HEK293 (cell line): ENCODE results near the gene COL11A2.

Source experiments
- CTCF ChIA-PET: fragments of 350-600 bp; formaldehyde crosslinking; extraction: SDS; loops from one replicate; lab custom pipeline; 2021; ENCODE audit warnings: antibody characterized with exemption; lab: Yijun Ruan, JAX
- POLR2A ChIA-PET: fragments of 300-600 bp; formaldehyde crosslinking; extraction: SDS; loops from one replicate; lab custom pipeline; 2020; ENCODE audit warnings: antibody characterized with exemption, inconsistent platforms; lab: Yijun Ruan, JAX
- H3K27ac ChIP-seq: fragments of 200-500 bp; sonication (Bioruptor generic); 2 replicates; pipeline ENCODE4 v1.5.1; 2014; ENCODE audit warnings: low read depth, low read length, control low read depth, inconsistent platforms; ENCODE audit errors: extremely low read depth
- H3K36me3 ChIP-seq, 2 experiments: fragments of 200-500 bp in 1 of 2; sonication (Bioruptor generic) in 1 of 2; 1 replicate in 1 of 2; 2 replicates in 1 of 2; pipeline ENCODE4 v1.5.1; 2014 to 2017; ENCODE audit warnings: inconsistent platforms in 2 of 2, low read length in 2 of 2; ENCODE audit not compliant: control insufficient read depth in 2 of 2, insufficient read depth in 1 of 2
- H3K4me1 ChIP-seq: fragments of 200-500 bp; sonication (Bioruptor generic); 2 replicates; pipeline ENCODE4 v1.5.1; 2014; ENCODE audit warnings: mild to moderate bottlenecking, low read length, inconsistent platforms; ENCODE audit not compliant: control insufficient read depth, insufficient read depth
- H3K4me3 ChIP-seq: 2 replicates; pipeline ENCODE4 v1.5.1; 2011; ENCODE audit warnings: low read depth, mild to moderate bottlenecking, control low read depth, low read length, moderate library complexity
- H3K9me3 ChIP-seq: fragments of 200-500 bp; sonication (Bioruptor generic); 2 replicates; pipeline ENCODE4 v1.5.1; 2014; ENCODE audit warnings: low read depth, low read length, inconsistent platforms; ENCODE audit not compliant: control insufficient read depth, insufficient read depth
- BCL11A ChIP-seq: fragments of 450-650 bp; formaldehyde crosslinking; IDR thresholded peaks from 2 replicates; pipeline ENCODE4 v1.5.1; 2016; ENCODE audit warnings: low read depth, missing biosample characterization, missing genetic modification characterization
- BCL11B ChIP-seq: fragments of 450-650 bp; formaldehyde crosslinking; IDR thresholded peaks from 2 replicates; pipeline ENCODE4 v1.5.1; 2016; ENCODE audit warnings: low read depth, missing biosample characterization, missing genetic modification characterization
- EGR2 ChIP-seq: fragments of 450-650 bp; formaldehyde crosslinking; IDR thresholded peaks from 2 replicates; pipeline ENCODE4 v1.5.1; 2016; ENCODE audit warnings: low read depth, missing biosample characterization, missing genetic modification characterization
- SALL2 ChIP-seq: fragments of 450-650 bp; formaldehyde crosslinking; IDR thresholded peaks from 2 replicates; pipeline ENCODE4 v1.5.0; 2017; ENCODE audit warnings: missing biosample characterization, mild to moderate bottlenecking, missing genetic modification characterization, borderline replicate concordance
- SCRT1 ChIP-seq: fragments of 450-650 bp; formaldehyde crosslinking; IDR thresholded peaks from 2 replicates; pipeline ENCODE4 v1.5.1; 2016; ENCODE audit warnings: missing biosample characterization, missing genetic modification characterization, borderline replicate concordance
- SP3 ChIP-seq: fragments of 450-650 bp; formaldehyde crosslinking; IDR thresholded peaks from 2 replicates; pipeline ENCODE4 v1.5.1; 2016; ENCODE audit warnings: missing biosample characterization, missing genetic modification characterization
- TCF7L2 ChIP-seq: IDR thresholded peaks from 2 replicates; pipeline ENCODE4 v1.6.1; 2011; ENCODE audit warnings: low read depth, mild to moderate bottlenecking, inconsistent platforms, low read length, moderate library complexity, borderline replicate concordance
- ZBTB21 ChIP-seq: fragments of 450-650 bp; formaldehyde crosslinking; IDR thresholded peaks from 2 replicates; pipeline ENCODE4 v1.5.1; 2017; ENCODE audit warnings: missing biosample characterization, missing genetic modification characterization
- ZNF132 ChIP-seq: fragments of 450-650 bp; formaldehyde crosslinking; IDR thresholded peaks from 2 replicates; pipeline ENCODE4 v1.5.1; 2017; ENCODE audit warnings: missing biosample characterization, missing genetic modification characterization, borderline replicate concordance
- ZNF138 ChIP-seq: fragments of 450-650 bp; formaldehyde crosslinking; IDR thresholded peaks from 2 replicates; pipeline ENCODE4 v1.5.1; 2016; ENCODE audit warnings: missing biosample characterization, missing genetic modification characterization, borderline replicate concordance
- ZNF148 ChIP-seq: fragments of 450-650 bp; formaldehyde crosslinking; IDR thresholded peaks from 2 replicates; pipeline ENCODE4 v1.5.0; 2017; ENCODE audit warnings: missing biosample characterization, missing genetic modification characterization, borderline replicate concordance
- ZNF16 ChIP-seq: fragments of 450-650 bp; formaldehyde crosslinking; IDR thresholded peaks from 2 replicates; pipeline ENCODE4 v1.5.1; 2016; ENCODE audit warnings: low read depth, missing biosample characterization, missing genetic modification characterization
- ZNF510 ChIP-seq: fragments of 450-650 bp; formaldehyde crosslinking; IDR thresholded peaks from 2 replicates; pipeline ENCODE4 v1.5.1; 2018; ENCODE audit warnings: mild to moderate bottlenecking, missing genetic modification characterization, missing biosample characterization; ENCODE audit not compliant: insufficient replicate concordance
- ZNF664 ChIP-seq: fragments of 450-650 bp; formaldehyde crosslinking; IDR thresholded peaks from 2 replicates; pipeline ENCODE4 v1.5.1; 2016; ENCODE audit warnings: missing biosample characterization, missing genetic modification characterization
- ZNF843 ChIP-seq: fragments of 450-650 bp; formaldehyde crosslinking; IDR thresholded peaks from 2 replicates; pipeline ENCODE4 v1.5.1; 2016; ENCODE audit warnings: missing biosample characterization, missing genetic modification characterization
- TF ChIP-seq, protein P1 (sequence below): fragments of 450-650 bp; formaldehyde crosslinking; conservative IDR thresholded peaks from 2 replicates; pipeline ENCODE4 v1.5.1; 2016; ENCODE audit warnings: low read depth, missing biosample characterization, missing genetic modification characterization
- TF ChIP-seq, protein P2 (sequence below): fragments of 450-650 bp; formaldehyde crosslinking; IDR thresholded peaks from 2 replicates; pipeline ENCODE4 v1.5.1; 2016; ENCODE audit warnings: missing biosample characterization, missing genetic modification characterization, borderline replicate concordance
- TF ChIP-seq, protein P3 (sequence below): fragments of 450-650 bp; formaldehyde crosslinking; IDR thresholded peaks from 2 replicates; pipeline ENCODE4 v1.5.1; 2016; ENCODE audit warnings: missing biosample characterization, missing genetic modification characterization

Gene COL11A2

DNA sequence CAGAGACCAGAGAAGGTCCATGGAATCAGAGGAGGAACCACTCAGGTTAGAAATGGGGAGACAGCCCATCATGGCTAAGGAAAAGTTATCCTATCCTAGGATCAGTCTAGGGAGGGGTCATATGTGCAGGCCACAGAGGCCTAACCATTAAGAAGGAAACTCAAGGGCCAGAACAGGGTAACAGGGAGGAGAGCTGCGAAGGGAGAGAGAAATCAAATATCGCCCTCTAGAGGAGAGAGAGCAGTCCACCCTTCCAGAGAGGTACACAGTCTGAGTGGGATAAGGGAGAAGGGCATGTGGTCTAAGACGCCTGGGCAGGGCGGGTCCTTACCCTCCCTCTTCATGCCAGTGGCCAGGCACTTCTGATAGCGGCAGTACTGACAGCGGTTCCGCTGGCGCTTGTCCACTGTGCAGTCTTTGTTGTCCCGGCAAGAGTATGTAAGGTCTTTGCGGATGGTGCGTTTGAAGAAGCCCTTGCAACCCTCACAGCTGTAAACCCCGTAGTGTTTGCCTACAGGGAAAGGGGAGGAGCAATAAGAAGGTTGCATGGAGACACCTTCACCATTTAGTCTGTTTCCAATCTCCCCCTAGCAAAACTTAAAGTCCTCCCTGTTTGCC lies 5.3 kb upstream of the COL11A2 start (continued):
- TF ChIP-seq, protein P1, sequence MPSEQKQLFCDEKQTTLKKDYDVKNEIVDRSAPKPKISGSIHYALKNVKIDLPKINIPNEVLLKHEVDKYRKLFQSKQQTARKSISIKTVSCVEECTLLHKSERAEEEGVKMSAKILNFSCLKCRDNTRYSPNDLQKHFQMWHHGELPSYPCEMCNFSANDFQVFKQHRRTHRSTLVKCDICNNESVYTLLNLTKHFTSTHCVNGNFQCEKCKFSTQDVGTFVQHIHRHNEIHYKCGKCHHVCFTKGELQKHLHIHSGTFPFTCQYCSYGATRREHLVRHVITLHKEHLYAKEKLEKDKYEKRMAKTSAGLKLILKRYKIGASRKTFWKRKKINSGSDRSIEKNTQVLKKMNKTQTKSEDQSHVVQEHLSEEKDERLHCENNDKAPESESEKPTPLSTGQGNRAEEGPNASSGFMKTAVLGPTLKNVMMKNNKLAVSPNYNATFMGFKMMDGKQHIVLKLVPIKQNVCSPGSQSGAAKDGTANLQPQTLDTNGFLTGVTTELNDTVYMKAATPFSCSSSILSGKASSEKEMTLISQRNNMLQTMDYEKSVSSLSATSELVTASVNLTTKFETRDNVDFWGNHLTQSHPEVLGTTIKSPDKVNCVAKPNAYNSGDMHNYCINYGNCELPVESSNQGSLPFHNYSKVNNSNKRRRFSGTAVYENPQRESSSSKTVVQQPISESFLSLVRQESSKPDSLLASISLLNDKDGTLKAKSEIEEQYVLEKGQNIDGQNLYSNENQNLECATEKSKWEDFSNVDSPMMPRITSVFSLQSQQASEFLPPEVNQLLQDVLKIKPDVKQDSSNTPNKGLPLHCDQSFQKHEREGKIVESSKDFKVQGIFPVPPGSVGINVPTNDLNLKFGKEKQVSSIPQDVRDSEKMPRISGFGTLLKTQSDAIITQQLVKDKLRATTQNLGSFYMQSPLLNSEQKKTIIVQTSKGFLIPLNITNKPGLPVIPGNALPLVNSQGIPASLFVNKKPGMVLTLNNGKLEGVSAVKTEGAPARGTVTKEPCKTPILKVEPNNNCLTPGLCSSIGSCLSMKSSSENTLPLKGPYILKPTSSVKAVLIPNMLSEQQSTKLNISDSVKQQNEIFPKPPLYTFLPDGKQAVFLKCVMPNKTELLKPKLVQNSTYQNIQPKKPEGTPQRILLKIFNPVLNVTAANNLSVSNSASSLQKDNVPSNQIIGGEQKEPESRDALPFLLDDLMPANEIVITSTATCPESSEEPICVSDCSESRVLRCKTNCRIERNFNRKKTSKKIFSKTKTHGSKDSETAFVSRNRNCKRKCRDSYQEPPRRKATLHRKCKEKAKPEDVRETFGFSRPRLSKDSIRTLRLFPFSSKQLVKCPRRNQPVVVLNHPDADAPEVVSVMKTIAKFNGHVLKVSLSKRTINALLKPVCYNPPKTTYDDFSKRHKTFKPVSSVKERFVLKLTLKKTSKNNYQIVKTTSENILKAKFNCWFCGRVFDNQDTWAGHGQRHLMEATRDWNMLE (tag by site-specific recombination), result no peak
- no peak for TF ChIP-seq ZBTB21 (tag by site-specific recombination)
- TF ChIP-seq ZNF148 (tag by site-specific recombination), result no peak
- no peak for TF ChIP-seq TCF7L2
- no peak for TF ChIP-seq ZNF138 (tag by site-specific recombination)
- TF ChIP-seq ZNF843, result no peak
- no peak for TF ChIP-seq ZNF16 (tag by site-specific recombination)
- no peak for TF ChIP-seq SCRT1 (tag by site-specific recombination)
- TF ChIP-seq, protein P2, sequence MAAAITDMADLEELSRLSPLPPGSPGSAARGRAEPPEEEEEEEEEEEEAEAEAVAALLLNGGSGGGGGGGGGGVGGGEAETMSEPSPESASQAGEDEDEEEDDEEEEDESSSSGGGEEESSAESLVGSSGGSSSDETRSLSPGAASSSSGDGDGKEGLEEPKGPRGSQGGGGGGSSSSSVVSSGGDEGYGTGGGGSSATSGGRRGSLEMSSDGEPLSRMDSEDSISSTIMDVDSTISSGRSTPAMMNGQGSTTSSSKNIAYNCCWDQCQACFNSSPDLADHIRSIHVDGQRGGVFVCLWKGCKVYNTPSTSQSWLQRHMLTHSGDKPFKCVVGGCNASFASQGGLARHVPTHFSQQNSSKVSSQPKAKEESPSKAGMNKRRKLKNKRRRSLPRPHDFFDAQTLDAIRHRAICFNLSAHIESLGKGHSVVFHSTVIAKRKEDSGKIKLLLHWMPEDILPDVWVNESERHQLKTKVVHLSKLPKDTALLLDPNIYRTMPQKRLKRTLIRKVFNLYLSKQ (tag by site-specific recombination), result no peak
- TF ChIP-seq, all 188 proteins: peak for 22

DNA sequence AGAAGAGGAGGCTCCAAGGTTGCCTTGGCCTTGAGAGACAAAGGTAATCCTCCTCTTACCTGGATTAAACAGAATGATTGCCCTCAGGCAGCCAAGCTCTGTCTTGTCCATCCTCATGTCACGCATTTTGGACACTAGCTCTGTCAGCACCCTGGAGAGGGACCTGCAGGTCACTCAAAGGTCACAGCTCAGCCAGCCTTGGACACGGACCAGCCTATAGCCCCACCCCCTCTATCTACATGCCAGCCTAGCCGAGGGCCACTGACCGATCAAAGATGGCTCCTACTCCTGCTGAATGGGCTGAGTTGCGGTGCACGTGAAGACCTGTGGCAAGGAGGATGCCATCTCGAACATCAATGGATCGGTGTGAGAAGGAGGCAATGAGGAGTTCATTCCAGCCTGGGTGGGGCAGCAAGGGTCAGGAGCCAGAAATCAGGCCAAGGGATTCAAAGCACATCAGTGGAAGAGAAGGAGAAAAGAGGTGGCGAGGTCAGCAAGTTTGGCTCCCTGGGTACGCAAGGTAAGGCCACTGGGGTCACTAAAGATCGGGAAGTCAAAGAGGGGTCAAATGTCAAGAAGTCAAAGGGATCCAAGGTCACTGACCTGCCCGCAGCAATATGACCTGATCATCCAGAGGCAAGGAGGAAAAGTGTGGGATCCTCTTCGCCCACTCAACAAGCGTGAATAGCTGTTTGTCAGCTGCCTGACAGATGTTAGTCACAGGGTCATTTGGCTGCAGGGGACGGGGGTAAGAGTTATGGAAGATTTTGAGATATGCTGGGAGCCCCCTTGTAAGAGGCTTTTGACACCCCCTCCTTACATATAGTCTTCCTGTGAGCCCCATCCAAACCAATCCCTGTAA lies 3.3 kb upstream of the COL11A2 start:
- Histone ChIP-seq H3K4me3 (no peak overlapping the region), H3K36me3 (peaks cover 16 to 38% of the 10 kb centered on the region in 2 experiments; a peak in 2 of 3 replicates), H3K27ac (no peak overlapping the region), H3K4me1 (peaks cover 12% of the 10 kb centered on the region), H3K9me3 (no peaks in the 10 kb centered on the region)
- CTCF ChIA-PET, result interaction anchor here (0.6 to 2.6 kb wide), 8 partner anchors 13 to 356 kb away, joined by 3 to 15 read pairs (median 5); partner anchors contain the start of genes RING1 and TAP2
- TF ChIP-seq ZNF132 (tag by site-specific recombination) (no peak), ZNF510 (tag by site-specific recombination) (no peak), SALL2 (no peak), BCL11A (tag by site-specific recombination) (no peak; the same call in 1 of the 2 replicates), ZNF664 (tag by site-specific recombination) (no peak), SP3 (no peak), BCL11B (tag by site-specific recombination) (peak; percentile 80), EGR2 (0 out of 2 replicates have a peak, but pooled peaks have one; percentile 18)
- TF ChIP-seq, protein P3, sequence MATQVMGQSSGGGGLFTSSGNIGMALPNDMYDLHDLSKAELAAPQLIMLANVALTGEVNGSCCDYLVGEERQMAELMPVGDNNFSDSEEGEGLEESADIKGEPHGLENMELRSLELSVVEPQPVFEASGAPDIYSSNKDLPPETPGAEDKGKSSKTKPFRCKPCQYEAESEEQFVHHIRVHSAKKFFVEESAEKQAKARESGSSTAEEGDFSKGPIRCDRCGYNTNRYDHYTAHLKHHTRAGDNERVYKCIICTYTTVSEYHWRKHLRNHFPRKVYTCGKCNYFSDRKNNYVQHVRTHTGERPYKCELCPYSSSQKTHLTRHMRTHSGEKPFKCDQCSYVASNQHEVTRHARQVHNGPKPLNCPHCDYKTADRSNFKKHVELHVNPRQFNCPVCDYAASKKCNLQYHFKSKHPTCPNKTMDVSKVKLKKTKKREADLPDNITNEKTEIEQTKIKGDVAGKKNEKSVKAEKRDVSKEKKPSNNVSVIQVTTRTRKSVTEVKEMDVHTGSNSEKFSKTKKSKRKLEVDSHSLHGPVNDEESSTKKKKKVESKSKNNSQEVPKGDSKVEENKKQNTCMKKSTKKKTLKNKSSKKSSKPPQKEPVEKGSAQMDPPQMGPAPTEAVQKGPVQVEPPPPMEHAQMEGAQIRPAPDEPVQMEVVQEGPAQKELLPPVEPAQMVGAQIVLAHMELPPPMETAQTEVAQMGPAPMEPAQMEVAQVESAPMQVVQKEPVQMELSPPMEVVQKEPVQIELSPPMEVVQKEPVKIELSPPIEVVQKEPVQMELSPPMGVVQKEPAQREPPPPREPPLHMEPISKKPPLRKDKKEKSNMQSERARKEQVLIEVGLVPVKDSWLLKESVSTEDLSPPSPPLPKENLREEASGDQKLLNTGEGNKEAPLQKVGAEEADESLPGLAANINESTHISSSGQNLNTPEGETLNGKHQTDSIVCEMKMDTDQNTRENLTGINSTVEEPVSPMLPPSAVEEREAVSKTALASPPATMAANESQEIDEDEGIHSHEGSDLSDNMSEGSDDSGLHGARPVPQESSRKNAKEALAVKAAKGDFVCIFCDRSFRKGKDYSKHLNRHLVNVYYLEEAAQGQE, result peak; percentile 76
- POLR2A ChIA-PET, result interaction anchor here (1.1 kb wide), 1 partner anchor 51 kb away, joined by 5 read pairs; no protein-coding TSS in a partner anchor
